Measurements from ENCODE around the gene CRMP1. TPM values are rescaled to one million over a fixed set of nuclear protein-coding genes. Genes with fewer than 3 reads are reported as not detected.

CRMP1 gene
- total and polyA plus RNA-seq, 9 of the 15 experiments (the other 6 are each of a cell fraction or from before 2014, with no cell fraction given): 0.03 to 0.04 TPM; not detected in 7

DNA sequence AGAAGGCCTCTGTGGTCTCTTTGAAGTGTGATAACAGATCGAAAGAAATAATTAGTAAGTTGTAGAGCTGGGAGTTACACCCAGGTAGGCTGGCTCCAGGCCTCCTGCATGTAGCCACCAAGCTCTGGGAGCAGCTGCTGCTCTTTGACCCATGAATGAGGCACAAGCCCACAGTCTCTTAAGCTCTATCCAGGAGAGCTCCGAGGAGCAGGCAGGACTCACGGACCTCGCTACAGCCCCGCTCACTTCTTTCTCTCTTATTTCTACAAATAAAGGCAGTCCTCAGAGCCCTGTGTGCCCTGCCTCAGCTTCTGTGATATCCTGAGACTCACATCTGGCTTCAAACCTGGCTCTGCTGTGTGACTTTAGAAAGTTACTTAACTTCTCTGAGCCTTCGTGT lies 95.0 kb downstream of the CRMP1 start:
- 12% methylated on average over 6 of the region's 6 CpGs for WGBS (ENCODE audit: insufficient coverage, low coverage, missing lambda C conversion rate)
- CTCF ChIA-PET (ENCODE audit: low intra/inter-chr PET ratio): no interaction called here
- Histone ChIP-seq H2AFZ (ENCODE audit: low read depth, low read length) (no peak overlapping the region), H3K9ac (ENCODE audit: insufficient read depth in 1 of 2, low read depth in 2 of 2, low read length in 2 of 2) (no peak overlapping the region), H3K9me1 (ENCODE audit: control insufficient read depth, insufficient read depth, low read length) (no peaks in the 10 kb centered on the region), H3K4me1 (replicated peaks in 1 of 2; ENCODE audit: control insufficient read depth in 2 of 2, insufficient read depth in 2 of 2, low read length in 2 of 2) (no peaks in the 10 kb centered on the region), H3K27me3 (ENCODE audit: control insufficient read depth in 2 of 2, insufficient read depth in 2 of 2, low read length in 2 of 2) (peaks cover 0 to 16% of the 10 kb centered on the region in 2 experiments; a peak in 1 of 5 replicates), H3K4me3 (no peak overlapping the region), H3K4me2 (ENCODE audit: insufficient read depth, low read length) (no peak overlapping the region), H3K27ac (ENCODE audit: extremely low read depth, low read depth, low read length) (no peak overlapping the region), H3K9me3 (replicated peaks; ENCODE audit: control insufficient read depth, insufficient read depth, low read depth, low read length) (no peaks in the 10 kb centered on the region), H3K79me2 (ENCODE audit: control insufficient read depth, insufficient read depth, low read length) (no peaks in the 10 kb centered on the region), H4K20me1 (replicated peaks; ENCODE audit: control insufficient read depth, insufficient read depth, low read length) (no peaks in the 10 kb centered on the region), H3K36me3 (ENCODE audit: control insufficient read depth, insufficient read depth, low read length) (no peaks in the 10 kb centered on the region)
- FAIRE-seq (no peak), DNase-seq (ENCODE audit: extremely low read depth in 1 of 4, low spot score in 3 of 4) (no peak), ATAC-seq (no peak)
- TF ChIP-seq ZNF584 (CRISPR knock-in tag; IDR thresholded peaks at IDR 0.05; ENCODE audit: low read depth) (no peak), RBM25 (IDR thresholded peaks at IDR 0.05; ENCODE audit: low read depth, low read length, severe bottlenecking) (peak; percentile 42), YY1 (IDR thresholded peaks at IDR 0.05; ENCODE audit: borderline replicate concordance in 1 of 3, control insufficient read depth in 1 of 3, extremely low read depth in 1 of 3, insufficient read depth in 3 of 3, insufficient read length in 1 of 3, insufficient replicate concordance in 2 of 3, low read depth in 1 of 3, low read length in 2 of 3) (no peak)
- intact Hi-C loops (cut with micrococcal nuclease): no loop called here
- no TSS peak for BruUV-seq (replicated peaks)
- in situ Hi-C loops (cut with MboI): loop anchor here (10.0 kb wide), 1 partner anchor 403 kb away; no protein-coding TSS in a partner anchor
- POLR2A ChIA-PET: interaction anchor here (0.5 kb wide), 1 partner anchor 93 kb away, joined by 3 read pairs; no protein-coding TSS in a partner anchor

DNA sequence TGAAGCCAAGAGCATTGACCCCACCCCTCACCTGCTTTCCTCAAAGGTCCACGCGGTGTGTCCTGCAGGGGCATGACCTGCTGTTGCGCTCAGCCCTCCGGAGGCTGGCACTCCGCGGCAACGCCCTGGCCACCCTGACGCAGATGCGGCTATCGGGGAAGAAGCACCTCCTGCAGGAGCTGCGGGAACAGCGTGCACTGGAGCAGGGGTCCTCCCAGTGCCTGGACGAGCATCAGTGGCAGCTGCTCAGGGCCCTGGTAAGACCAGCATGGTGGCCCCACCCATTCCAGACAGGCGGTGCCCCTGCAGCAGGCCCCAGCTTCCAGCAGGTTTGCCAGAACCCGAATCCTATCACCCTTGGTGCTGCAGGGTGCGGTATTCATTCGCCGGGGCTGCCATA lies 95.9 kb downstream of the CRMP1 start:
- H3K4me3 ChIP-seq: no peak overlapping the region
- H3K27ac ChIP-seq (ENCODE audit: extremely low read depth, low read depth, low read length): no peak overlapping the region
- H3K36me3 ChIP-seq (ENCODE audit: control insufficient read depth, insufficient read depth, low read length): no peaks in the 10 kb centered on the region
- no peak overlapping the region; a peak in 1 of 4 replicates for H3K9ac ChIP-seq (ENCODE audit: insufficient read depth in 1 of 2, low read depth in 2 of 2, low read length in 2 of 2)
- ChIA-PET CTCF (ENCODE audit: low intra/inter-chr PET ratio) (no interaction called here), POLR2A (interaction anchor here (0.5 kb wide), 1 partner anchor 97 kb away, joined by 4 read pairs; no protein-coding TSS in a partner anchor)
- in situ Hi-C loops (cut with MboI) (loop anchor here (10.0 kb wide), 1 partner anchor 402 kb away; no protein-coding TSS in a partner anchor), intact Hi-C loops (cut with micrococcal nuclease) (no loop called here)
- FAIRE-seq (no peak), ATAC-seq (no peak), DNase-seq (ENCODE audit: extremely low read depth in 1 of 4, low spot score in 3 of 4) (no peak)
- no peak overlapping the region for H2AFZ ChIP-seq (ENCODE audit: low read depth, low read length)
- no peaks in the 10 kb centered on the region for H3K4me1 ChIP-seq (replicated peaks in 1 of 2; ENCODE audit: control insufficient read depth in 2 of 2, insufficient read depth in 2 of 2, low read length in 2 of 2)
- no TSS peak for BruUV-seq (replicated peaks)
- no peaks in the 10 kb centered on the region for H3K9me3 ChIP-seq (replicated peaks; ENCODE audit: control insufficient read depth, insufficient read depth, low read depth, low read length)
- H3K79me2 ChIP-seq (ENCODE audit: control insufficient read depth, insufficient read depth, low read length): no peaks in the 10 kb centered on the region
- no peak for TF ChIP-seq HNRNPUL1 (IDR thresholded peaks at IDR 0.05; ENCODE audit: low read length)
- TF ChIP-seq BMI1 (IDR thresholded peaks at IDR 0.05; ENCODE audit: low read length): no peak
- H3K9me1 ChIP-seq (ENCODE audit: control insufficient read depth, insufficient read depth, low read length): no peaks in the 10 kb centered on the region
- no peak overlapping the region for H3K4me2 ChIP-seq (ENCODE audit: insufficient read depth, low read length)
- no peaks in the 10 kb centered on the region for H4K20me1 ChIP-seq (replicated peaks; ENCODE audit: control insufficient read depth, insufficient read depth, low read length)
- WGBS (ENCODE audit: insufficient coverage, low coverage, missing lambda C conversion rate): 11% methylated on average over 18 of the region's 18 CpGs
- peaks cover 0 to 16% of the 10 kb centered on the region in 2 experiments; a peak in 1 of 5 replicates for H3K27me3 ChIP-seq (ENCODE audit: control insufficient read depth in 2 of 2, insufficient read depth in 2 of 2, low read length in 2 of 2)
